HUES64 (cell line): Measurements from ENCODE around the gene TBX2.

Experiments used
- H3K27ac ChIP-seq: 2 replicates; pipeline ENCODE4 v1.7.0; 2013; ENCODE audit warnings: low read depth, low read length, inconsistent platforms
- H3K27me3 ChIP-seq: 2 replicates; pipeline ENCODE4 v1.6.1; 2013; ENCODE audit warnings: mild to moderate bottlenecking, low read length; ENCODE audit not compliant: insufficient read depth
- H3K36me3 ChIP-seq: 2 replicates; pipeline ENCODE4 v1.6.1; 2013; ENCODE audit warnings: mild to moderate bottlenecking, low read length; ENCODE audit not compliant: insufficient read depth
- H3K4me1 ChIP-seq: 2 replicates; pipeline ENCODE4 v1.6.1; 2013; ENCODE audit warnings: mild to moderate bottlenecking, low read length, moderate library complexity; ENCODE audit not compliant: insufficient read depth
- H3K4me3 ChIP-seq: 2 replicates; pipeline ENCODE4 v1.5.1; 2013; ENCODE audit warnings: mild to moderate bottlenecking, low read length, moderate library complexity
- H3K9ac ChIP-seq: 2 replicates; pipeline ENCODE4 v1.6.1; 2013; ENCODE audit warnings: mild to moderate bottlenecking, low read depth, low read length
- H3K9me3 ChIP-seq: 2 replicates; pipeline ENCODE4 v1.6.1; 2013; ENCODE audit warnings: low read depth, low read length; ENCODE audit not compliant: insufficient read depth
- WGBS: fragments of 150-250, 120-280 bp; methylation state at CpG from one replicate; pipeline ENCODE4 v1.1.7; 2013; ENCODE audit warnings: missing lambda C conversion rate; 5-methylcytosine and 5-hydroxymethylcytosine counted together

Gene TBX2

GRCh38 chr17:61371606-61372005, 28.0 kb upstream of the TBX2 start:
- 93% methylated on average over 7 of the region's 8 CpGs for WGBS
- Histone ChIP-seq H3K9ac (no peak overlapping the region), H3K4me1 (0 out of 2 replicates have a peak, but pooled peaks cover 4% of the 10 kb centered on the region), H3K27me3 (no peaks in the 10 kb centered on the region), H3K4me3 (no peak overlapping the region), H3K9me3 (no peaks in the 10 kb centered on the region), H3K27ac (no peak overlapping the region), H3K36me3 (no peaks in the 10 kb centered on the region)

GRCh38 chr17:61372436-61372835, 27.2 kb upstream of the TBX2 start:
- no peaks in the 10 kb centered on the region for H3K36me3 ChIP-seq
- 0 out of 2 replicates have a peak, but pooled peaks cover 4% of the 10 kb centered on the region for H3K4me1 ChIP-seq
- H3K9ac ChIP-seq = no peak overlapping the region
- H3K9me3 ChIP-seq = no peaks in the 10 kb centered on the region
- H3K27me3 ChIP-seq = no peaks in the 10 kb centered on the region
- H3K4me3 ChIP-seq = no peak overlapping the region
- 92% methylated on average over 9 of the region's 9 CpGs for WGBS
- no peak overlapping the region for H3K27ac ChIP-seq

- Histone ChIP-seq H3K9ac (no peak overlapping the region), H3K4me3 (no peak overlapping the region), H3K27me3 (no peaks in the 10 kb centered on the region), H3K9me3 (no peaks in the 10 kb centered on the region), H3K36me3 (no peaks in the 10 kb centered on the region), H3K27ac (no peak overlapping the region), H3K4me1 (no peaks in the 10 kb centered on the region)
- 91% methylated on average over 18 of the region's 18 CpGs for WGBS
Observed at GRCh38 chr17:61376931-61377838, 22.5 kb upstream of the TBX2 start.

GRCh38 chr17:61378658-61379456, 20.8 kb upstream of the TBX2 start:
- H3K4me1 ChIP-seq = no peaks in the 10 kb centered on the region
- H3K9me3 ChIP-seq = no peaks in the 10 kb centered on the region
- H3K4me3 ChIP-seq = no peak overlapping the region
- no peak overlapping the region for H3K27ac ChIP-seq
- WGBS = 89% methylated on average over 3 of the region's 8 CpGs
- H3K27me3 ChIP-seq = no peaks in the 10 kb centered on the region
- H3K36me3 ChIP-seq = no peaks in the 10 kb centered on the region
- no peak overlapping the region for H3K9ac ChIP-seq

- Histone ChIP-seq H3K27ac (no peak overlapping the region), H3K27me3 (no peaks in the 10 kb centered on the region), H3K4me3 (no peak overlapping the region), H3K9ac (no peak overlapping the region), H3K4me1 (no peaks in the 10 kb centered on the region), H3K9me3 (no peaks in the 10 kb centered on the region), H3K36me3 (no peaks in the 10 kb centered on the region)
- 93% methylated on average over 19 of the region's 21 CpGs for WGBS
Observed at GRCh38 chr17:61379457-61380216, 20.0 kb upstream of the TBX2 start.

GRCh38 chr17:61380217-61380835, 19.3 kb upstream of the TBX2 start:
- no peaks in the 10 kb centered on the region for H3K4me1 ChIP-seq
- 91% methylated on average over 9 of the region's 10 CpGs for whole genome bisulfite sequencing
- no peak overlapping the region for H3K4me3 ChIP-seq
- no peak overlapping the region for H3K27ac ChIP-seq
- H3K27me3 ChIP-seq = no peaks in the 10 kb centered on the region
- no peak overlapping the region for H3K9ac ChIP-seq
- no peaks in the 10 kb centered on the region for H3K36me3 ChIP-seq
- H3K9me3 ChIP-seq = no peaks in the 10 kb centered on the region

- H3K9ac ChIP-seq = no peak overlapping the region
- H3K27me3 ChIP-seq = no peaks in the 10 kb centered on the region
- H3K27ac ChIP-seq = no peak overlapping the region
- no peaks in the 10 kb centered on the region for H3K9me3 ChIP-seq
- WGBS = 94% methylated on average over 18 of the region's 18 CpGs
- H3K36me3 ChIP-seq = no peaks in the 10 kb centered on the region
- H3K4me1 ChIP-seq = no peaks in the 10 kb centered on the region
- H3K4me3 ChIP-seq = no peak overlapping the region
Observed at GRCh38 chr17:61380836-61381525, 18.7 kb upstream of the TBX2 start.

GRCh38 chr17:61381537-61381936, 18.1 kb upstream of the TBX2 start:
- 94% methylated on average over 5 of the region's 5 CpGs for WGBS
- Histone ChIP-seq H3K36me3 (no peaks in the 10 kb centered on the region), H3K4me1 (no peaks in the 10 kb centered on the region), H3K27me3 (no peaks in the 10 kb centered on the region), H3K4me3 (no peak overlapping the region), H3K27ac (no peak overlapping the region), H3K9me3 (no peaks in the 10 kb centered on the region), H3K9ac (no peak overlapping the region)

- Histone ChIP-seq H3K27me3 (no peaks in the 10 kb centered on the region), H3K9me3 (no peaks in the 10 kb centered on the region), H3K4me3 (no peak overlapping the region), H3K4me1 (no peaks in the 10 kb centered on the region), H3K9ac (no peak overlapping the region), H3K27ac (no peak overlapping the region), H3K36me3 (no peaks in the 10 kb centered on the region)
- WGBS = 91% methylated on average over 15 of the region's 16 CpGs
Observed at GRCh38 chr17:61382796-61383688, 16.6 kb upstream of the TBX2 start.
